ENCODE data around the gene GNRHR. TPM values are rescaled to one million over a fixed set of nuclear protein-coding genes. Genes with fewer than 3 reads are reported as not detected.

The GNRHR gene
- total RNA-seq, 2 experiments from 2014 or later, result not detected

GRCh38 chr4:67725981-67726380 lies 28.2 kb downstream of the GNRHR start:
- Histone ChIP-seq H3K9me3 (ENCODE audit: low read length) (no peaks in the 10 kb centered on the region; the same call in 1 of the 2 replicates), H3K4me3 (ENCODE audit: low read depth, low read length, poor library complexity, severe bottlenecking) (no peak overlapping the region), H4K20me1 (ENCODE audit: insufficient read depth, low read length) (no peaks in the 10 kb centered on the region), H3K27ac (ENCODE audit: low read depth, low read length, poor library complexity, severe bottlenecking) (no peak overlapping the region), H3K4me2 (ENCODE audit: low read length) (no peak overlapping the region), H3K9me2 (ENCODE audit: insufficient read depth, low read length) (no peaks in the 10 kb centered on the region), H3K4me1 (ENCODE audit: insufficient read depth, low read length, poor library complexity, severe bottlenecking) (no peaks in the 10 kb centered on the region), H2AFZ (ENCODE audit: low read length) (no peak overlapping the region), H3K79me2 (ENCODE audit: insufficient read depth, low read depth, low read length) (no peaks in the 10 kb centered on the region), H3K36me3 (ENCODE audit: insufficient read depth, low read length) (peaks cover 10% of the 10 kb centered on the region)
- CTCF ChIA-PET (ENCODE audit: unreplicated experiment), result no interaction called here
- intact Hi-C loops (cut with micrococcal nuclease; ENCODE audit: unreplicated experiment), result no loop called here
- TF ChIP-seq CTCF (conservative IDR thresholded peaks at IDR 0.05; ENCODE audit: low read length), result no peak
- TF ChIP-seq EZH2phosphoT487 (IDR thresholded peaks at IDR 0.05; ENCODE audit: borderline replicate concordance, low read depth, low read length), result no peak
- POLR2A ChIA-PET, result interaction anchor here (0.7 to 1.1 kb wide), 3 partner anchors 8 to 176 kb away, joined by 3 to 4 read pairs (median 3); no protein-coding TSS in a partner anchor
- DNase-seq (ENCODE audit: low spot score), result no peak
- BruUV-seq (replicated peaks), result no TSS peak

GRCh38 chr4:67725132-67725531 lies 29.1 kb downstream of the GNRHR start:
- BruUV-seq (replicated peaks), result no TSS peak
- TF ChIP-seq CTCF (conservative IDR thresholded peaks at IDR 0.05; ENCODE audit: low read length) (no peak), EZH2phosphoT487 (IDR thresholded peaks at IDR 0.05; ENCODE audit: borderline replicate concordance, low read depth, low read length) (no peak)
- intact Hi-C loops (cut with micrococcal nuclease; ENCODE audit: unreplicated experiment), result no loop called here
- Histone ChIP-seq H2AFZ (ENCODE audit: low read length) (no peak overlapping the region), H3K4me2 (ENCODE audit: low read length) (no peak overlapping the region), H3K36me3 (ENCODE audit: insufficient read depth, low read length) (peaks cover 17% of the 10 kb centered on the region), H3K9me2 (ENCODE audit: insufficient read depth, low read length) (no peaks in the 10 kb centered on the region), H3K4me3 (ENCODE audit: low read depth, low read length, poor library complexity, severe bottlenecking) (no peak overlapping the region), H3K9me3 (ENCODE audit: low read length) (no peaks in the 10 kb centered on the region; the same call in 1 of the 2 replicates), H4K20me1 (ENCODE audit: insufficient read depth, low read length) (no peaks in the 10 kb centered on the region), H3K79me2 (ENCODE audit: insufficient read depth, low read depth, low read length) (no peaks in the 10 kb centered on the region), H3K27ac (ENCODE audit: low read depth, low read length, poor library complexity, severe bottlenecking) (no peak overlapping the region), H3K4me1 (ENCODE audit: insufficient read depth, low read length, poor library complexity, severe bottlenecking) (no peaks in the 10 kb centered on the region)
- ChIA-PET POLR2A (interaction anchor here (0.9 kb wide), 1 partner anchor 14 kb away, joined by 4 read pairs; no protein-coding TSS in a partner anchor), CTCF (ENCODE audit: unreplicated experiment) (no interaction called here)
- DNase-seq (ENCODE audit: low spot score), result no peak

GRCh38 chr4:67723949-67724348 lies 30.2 kb downstream of the GNRHR start:
- intact Hi-C loops (cut with micrococcal nuclease; ENCODE audit: unreplicated experiment), result no loop called here
- CTCF ChIA-PET (ENCODE audit: unreplicated experiment), result no interaction called here
- POLR2A ChIA-PET, result no interaction called here

More at GRCh38 chr4:67723949-67724348, 30.2 kb downstream of the GNRHR start:
- Histone ChIP-seq H3K27ac (ENCODE audit: low read depth, low read length, poor library complexity, severe bottlenecking) (no peak overlapping the region), H3K36me3 (ENCODE audit: insufficient read depth, low read length) (peaks cover 16% of the 10 kb centered on the region), H3K4me2 (ENCODE audit: low read length) (no peak overlapping the region), H3K9me2 (ENCODE audit: insufficient read depth, low read length) (no peaks in the 10 kb centered on the region), H2AFZ (ENCODE audit: low read length) (no peak overlapping the region), H3K79me2 (ENCODE audit: insufficient read depth, low read depth, low read length) (no peaks in the 10 kb centered on the region), H3K4me1 (ENCODE audit: insufficient read depth, low read length, poor library complexity, severe bottlenecking) (no peaks in the 10 kb centered on the region), H4K20me1 (ENCODE audit: insufficient read depth, low read length) (no peaks in the 10 kb centered on the region), H3K4me3 (ENCODE audit: low read depth, low read length, poor library complexity, severe bottlenecking) (no peak overlapping the region), H3K9me3 (ENCODE audit: low read length) (no peaks in the 10 kb centered on the region; the same call in 1 of the 2 replicates)
- TF ChIP-seq CTCF (conservative IDR thresholded peaks at IDR 0.05; ENCODE audit: low read length) (0 out of 2 replicates have a peak, but pooled peaks have one; percentile 11), EZH2phosphoT487 (IDR thresholded peaks at IDR 0.05; ENCODE audit: borderline replicate concordance, low read depth, low read length) (no peak)
- BruUV-seq (replicated peaks), result no TSS peak
- no peak for DNase-seq (ENCODE audit: low spot score)

Data from OCI-LY7 (cell line).